ENCODE data around the gene SLC22A14. TPM values are rescaled to one million over a fixed set of nuclear protein-coding genes. Genes with fewer than 3 reads are reported as not detected.

The SLC22A14 gene
- total and polyA plus RNA-seq, 10 of the 15 experiments (the other 5 are each of a cell fraction or from before 2014, with no cell fraction given), result not detected

DNA sequence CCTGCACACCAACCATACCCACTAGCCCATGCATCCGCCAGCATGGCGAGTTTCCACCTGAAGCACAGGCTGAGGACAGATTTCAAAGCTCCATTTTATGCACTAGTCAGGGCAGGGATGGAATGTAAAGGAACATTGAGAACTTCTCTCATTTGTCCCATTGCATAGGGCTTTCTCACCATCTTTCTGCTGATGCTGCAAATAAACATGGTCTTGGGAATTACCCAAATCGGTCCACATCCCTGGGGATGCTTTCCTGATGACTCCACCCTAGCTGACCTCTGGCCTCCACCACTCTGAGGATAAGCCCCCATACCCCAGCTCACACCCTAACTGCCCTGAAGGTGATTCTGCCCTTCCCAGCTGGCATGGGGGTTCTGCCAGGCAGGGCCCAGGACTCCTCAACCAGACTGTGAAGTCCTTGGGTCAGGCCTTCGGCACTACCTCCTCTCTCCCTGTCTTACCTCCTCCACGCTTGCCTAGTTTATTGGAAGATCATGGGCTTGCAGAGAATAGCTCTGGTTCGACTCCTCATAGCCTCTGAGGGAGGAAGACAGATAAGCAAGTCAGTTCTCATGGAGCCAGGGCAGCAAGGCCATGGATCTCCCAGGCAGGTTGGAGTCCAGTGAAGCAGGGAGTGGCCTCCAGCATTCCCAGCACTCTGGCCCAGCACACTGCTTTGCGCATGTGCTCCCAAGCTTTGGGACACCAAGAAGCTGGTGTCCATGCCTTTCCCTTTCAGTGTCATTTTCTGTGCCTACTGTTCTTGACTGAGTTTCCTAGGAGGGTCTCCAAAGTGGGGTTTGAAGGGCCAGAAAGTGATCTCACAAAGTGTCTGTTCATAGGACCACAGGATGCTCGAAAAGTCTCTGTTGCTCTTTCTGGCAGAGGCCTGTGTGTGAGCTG is 36.9 kb downstream of the SLC22A14 start:
- WGBS (ENCODE audit: insufficient coverage, insufficient replicate concordance, low lambda C conversion rate, missing lambda C conversion rate), result 31% methylated on average over 8 of the region's 8 CpGs
- no peak for FAIRE-seq
- intact Hi-C loops (cut with micrococcal nuclease; ENCODE audit: unreplicated experiment) (no loop called here), in situ Hi-C loops (cut with MboI) (no loop called here)
- Histone ChIP-seq H3K4me3 (no peak overlapping the region), H2AFZ (ENCODE audit: control insufficient read depth, low read depth, low read length) (no peak overlapping the region), H3K4me1 (ENCODE audit: control insufficient read depth, insufficient read depth, low read length) (no peaks in the 10 kb centered on the region), H3K79me2 (ENCODE audit: control insufficient read depth, insufficient read depth, low read length) (no peaks in the 10 kb centered on the region), H3K27me3 (replicated peaks in 1 of 2; ENCODE audit: control insufficient read depth in 2 of 2, insufficient read depth in 2 of 2, low read length in 1 of 2) (no peaks in the 10 kb centered on the region), H4K20me1 (ENCODE audit: control insufficient read depth, insufficient read depth) (no peaks in the 10 kb centered on the region), H3K4me2 (ENCODE audit: control insufficient read depth, insufficient read depth) (no peak overlapping the region), H3K36me3 (ENCODE audit: control insufficient read depth in 2 of 2, insufficient read depth in 2 of 2, low read length in 1 of 2) (no peaks in the 10 kb centered on the region), H3K9me3 (replicated peaks; ENCODE audit: control insufficient read depth, insufficient read depth, low read length) (no peaks in the 10 kb centered on the region), H3K9ac (ENCODE audit: control insufficient read depth, insufficient read depth, low read length) (no peak overlapping the region), H3K27ac (ENCODE audit: control insufficient read depth, insufficient read depth) (no peak overlapping the region)
- no peak for ATAC-seq
- POLR2A ChIA-PET, result no interaction called here
- DNase-seq (ENCODE audit: low read depth, low spot score), result no peak
- no TSS peak for BruUV-seq (replicated peaks)
- TF ChIP-seq MTA3 (IDR thresholded peaks at IDR 0.05; ENCODE audit: borderline replicate concordance, low read length) (no peak), RCOR1 (conservative IDR thresholded peaks at IDR 0.05; ENCODE audit: low read depth, low read length) (no peak), MEF2B (IDR thresholded peaks at IDR 0.05; ENCODE audit: partially characterized antibody, poor library complexity, severe bottlenecking) (no peak), PML (IDR thresholded peaks at IDR 0.05; ENCODE audit: low read length) (no peak), SUZ12 (IDR thresholded peaks at IDR 0.05; ENCODE audit: unreplicated experiment) (no peak), SMARCA5 (IDR thresholded peaks at IDR 0.05) (no peak), NR2F1 (conservative IDR thresholded peaks at IDR 0.05) (no peak), KDM1A (IDR thresholded peaks at IDR 0.05; ENCODE audit: borderline replicate concordance) (no peak), SMAD1 (IDR thresholded peaks at IDR 0.05; ENCODE audit: low read depth, partially characterized antibody) (no peak), SMAD5 (IDR thresholded peaks at IDR 0.05; ENCODE audit: low read depth) (no peak), EGR1 (IDR thresholded peaks at IDR 0.05; ENCODE audit: borderline replicate concordance in 1 of 2, low read depth in 2 of 2, low read length in 2 of 2) (no peak), FOS (IDR thresholded peaks at IDR 0.05; ENCODE audit: borderline replicate concordance, extremely low read depth, insufficient read length) (no peak), MTA2 (IDR thresholded peaks at IDR 0.05; ENCODE audit: low read depth) (no peak), SPI1 (IDR thresholded peaks at IDR 0.05; ENCODE audit: borderline replicate concordance, insufficient read depth, low read depth, low read length) (no peak), TARDBP (IDR thresholded peaks at IDR 0.05; ENCODE audit: borderline replicate concordance) (no peak), BACH1 (IDR thresholded peaks at IDR 0.05; ENCODE audit: borderline replicate concordance) (no peak)
- TF ChIP-seq, protein P1, sequence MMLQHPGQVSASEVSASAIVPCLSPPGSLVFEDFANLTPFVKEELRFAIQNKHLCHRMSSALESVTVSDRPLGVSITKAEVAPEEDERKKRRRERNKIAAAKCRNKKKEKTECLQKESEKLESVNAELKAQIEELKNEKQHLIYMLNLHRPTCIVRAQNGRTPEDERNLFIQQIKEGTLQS (IDR thresholded peaks at IDR 0.05; ENCODE audit: borderline replicate concordance, extremely low read depth, low read depth, low read length), result no peak
- TF ChIP-seq, protein P2, sequence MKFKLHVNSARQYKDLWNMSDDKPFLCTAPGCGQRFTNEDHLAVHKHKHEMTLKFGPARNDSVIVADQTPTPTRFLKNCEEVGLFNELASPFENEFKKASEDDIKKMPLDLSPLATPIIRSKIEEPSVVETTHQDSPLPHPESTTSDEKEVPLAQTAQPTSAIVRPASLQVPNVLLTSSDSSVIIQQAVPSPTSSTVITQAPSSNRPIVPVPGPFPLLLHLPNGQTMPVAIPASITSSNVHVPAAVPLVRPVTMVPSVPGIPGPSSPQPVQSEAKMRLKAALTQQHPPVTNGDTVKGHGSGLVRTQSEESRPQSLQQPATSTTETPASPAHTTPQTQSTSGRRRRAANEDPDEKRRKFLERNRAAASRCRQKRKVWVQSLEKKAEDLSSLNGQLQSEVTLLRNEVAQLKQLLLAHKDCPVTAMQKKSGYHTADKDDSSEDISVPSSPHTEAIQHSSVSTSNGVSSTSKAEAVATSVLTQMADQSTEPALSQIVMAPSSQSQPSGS (IDR thresholded peaks at IDR 0.05; ENCODE audit: low read length), result no peak
- TF ChIP-seq, protein P3, sequence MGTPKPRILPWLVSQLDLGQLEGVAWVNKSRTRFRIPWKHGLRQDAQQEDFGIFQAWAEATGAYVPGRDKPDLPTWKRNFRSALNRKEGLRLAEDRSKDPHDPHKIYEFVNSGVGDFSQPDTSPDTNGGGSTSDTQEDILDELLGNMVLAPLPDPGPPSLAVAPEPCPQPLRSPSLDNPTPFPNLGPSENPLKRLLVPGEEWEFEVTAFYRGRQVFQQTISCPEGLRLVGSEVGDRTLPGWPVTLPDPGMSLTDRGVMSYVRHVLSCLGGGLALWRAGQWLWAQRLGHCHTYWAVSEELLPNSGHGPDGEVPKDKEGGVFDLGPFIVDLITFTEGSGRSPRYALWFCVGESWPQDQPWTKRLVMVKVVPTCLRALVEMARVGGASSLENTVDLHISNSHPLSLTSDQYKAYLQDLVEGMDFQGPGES (IDR thresholded peaks at IDR 0.05), result no peak
- RAD21 ChIA-PET (ENCODE audit: unreplicated experiment), result no interaction called here
- CTCF ChIA-PET, result interaction anchor here (0.7 to 0.8 kb wide), 2 partner anchors 178 to 332 kb away, joined by 3 to 4 read pairs; partner anchors contain the start of gene EXOG
- SMC1A ChIA-PET (ENCODE audit: uncharacterized antibody, unreplicated experiment), result no interaction called here
